ENCODE data around the gene SHLD1.
"Not testable (repeated sequence)": the region's sequence is repeated elsewhere in the genome, so short reads cannot be mapped to it uniquely, and the experiment has no call there.

The SHLD1 gene

GRCh38 chr20:5749952-5750779 lies at the start of gene SHLD1:
Gene SHLD1 (plus strand): TSS chr20:5750401. CDS start chr20:5772866, 22,465 bp downstream.
- DNase-seq = peak; percentile 97

DNA sequence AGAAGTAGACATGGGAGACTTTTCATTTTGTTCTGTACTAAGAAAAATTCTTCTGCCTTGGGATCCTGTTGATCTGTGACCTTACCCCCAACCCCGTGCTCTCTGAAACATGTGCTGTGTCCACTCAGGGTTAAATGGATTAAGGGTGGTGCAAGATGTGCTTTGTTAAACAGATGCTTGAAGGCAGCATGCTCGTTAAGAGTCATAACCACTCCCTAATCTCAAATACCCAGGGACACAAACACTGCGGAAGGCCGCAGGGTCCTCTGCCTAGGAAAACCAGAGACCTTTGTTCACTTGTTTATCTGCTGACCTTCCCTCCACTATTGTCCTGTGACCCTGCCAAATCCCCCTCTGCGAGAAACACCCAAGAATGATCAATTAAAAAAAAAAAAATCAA lies 47.9 kb upstream of the SHLD1 start:
- not testable (repeated sequence) for DNase-seq

- DNase-seq = no peak
These were observed 46.5 kb upstream of the SHLD1 start for GRCh38 chr20:5703681-5704101.

DNA sequence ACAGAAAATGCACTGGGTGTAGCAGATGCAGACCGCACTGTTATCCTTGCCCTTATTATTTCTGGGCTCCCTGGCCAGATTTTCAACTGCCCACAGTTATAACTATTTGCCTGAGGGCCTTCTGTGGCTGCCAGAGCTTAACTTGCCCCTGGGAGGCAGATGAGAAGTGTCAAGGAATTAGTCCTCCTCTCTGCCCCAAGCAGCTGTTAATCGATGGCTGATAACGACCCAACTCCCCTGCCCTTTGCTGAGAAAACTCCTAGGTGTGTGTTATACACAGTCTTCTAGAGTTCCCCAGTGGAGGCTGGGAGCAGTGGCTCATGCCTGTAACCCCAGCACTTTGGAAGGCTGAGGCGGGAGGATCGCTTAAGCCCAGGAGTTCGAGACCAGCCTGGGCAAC lies 44.4 kb upstream of the SHLD1 start:
- no peak for DNase-seq

DNA sequence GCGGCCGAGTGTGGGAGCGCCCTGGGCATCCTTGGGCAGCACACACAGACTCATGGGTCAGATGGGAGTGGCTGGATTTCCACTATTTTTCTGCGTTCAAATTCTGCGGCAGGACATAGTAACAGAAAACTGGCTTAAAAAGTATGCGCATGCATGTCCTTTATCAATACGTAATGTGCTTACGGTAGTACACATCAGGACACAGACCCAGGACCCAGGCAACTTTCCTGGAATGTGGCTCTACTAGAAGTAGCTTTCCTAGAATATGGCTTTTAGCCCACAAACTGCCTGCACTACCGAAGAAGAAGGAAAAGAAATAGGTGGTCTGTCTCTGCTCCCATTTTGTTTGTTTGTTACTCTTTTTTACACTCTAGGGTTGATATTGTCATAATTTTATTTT lies 43.4 kb upstream of the SHLD1 start:
- DNase-seq = no peak

- no peak for DNase-seq
These were observed 39.6 kb upstream of the SHLD1 start for GRCh38 chr20:5710551-5710950.

DNA sequence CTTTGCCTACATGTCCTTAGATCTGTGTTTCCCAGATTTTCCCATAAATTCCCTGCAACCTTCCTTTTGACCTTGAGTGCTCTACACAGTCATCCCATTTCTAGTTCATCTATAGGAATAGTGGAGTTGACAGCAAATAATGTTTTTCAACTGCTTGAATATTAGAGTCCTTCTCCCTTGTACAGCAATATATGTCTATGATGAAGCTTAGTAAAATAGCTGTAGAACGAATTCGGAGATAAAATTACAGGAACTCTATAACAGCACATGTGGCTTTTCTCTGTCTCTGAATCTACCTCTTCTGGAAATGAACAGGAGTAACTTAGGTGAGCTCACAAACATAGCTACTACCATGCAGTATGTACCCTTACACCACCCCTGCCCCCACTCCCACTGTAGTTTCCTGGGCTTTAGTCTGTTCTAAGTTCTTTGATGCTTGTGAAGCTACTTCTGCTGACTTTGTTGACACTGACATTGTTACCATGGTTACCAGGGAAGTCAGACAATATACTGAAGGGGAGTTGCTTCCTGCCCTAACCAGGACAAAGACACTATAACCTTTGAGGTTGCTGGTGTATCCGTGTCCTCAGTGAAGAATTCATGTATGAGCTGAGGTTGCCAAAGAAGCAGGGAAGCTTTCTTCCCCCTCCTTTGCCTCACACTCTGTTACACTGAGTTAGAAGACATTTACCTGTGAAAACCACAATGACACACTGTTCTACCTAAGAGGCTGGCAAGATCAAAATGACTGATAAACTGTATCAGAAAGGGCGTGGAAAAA lies 35.8 kb upstream of the SHLD1 start:
- peak; percentile 49 for DNase-seq

DNA sequence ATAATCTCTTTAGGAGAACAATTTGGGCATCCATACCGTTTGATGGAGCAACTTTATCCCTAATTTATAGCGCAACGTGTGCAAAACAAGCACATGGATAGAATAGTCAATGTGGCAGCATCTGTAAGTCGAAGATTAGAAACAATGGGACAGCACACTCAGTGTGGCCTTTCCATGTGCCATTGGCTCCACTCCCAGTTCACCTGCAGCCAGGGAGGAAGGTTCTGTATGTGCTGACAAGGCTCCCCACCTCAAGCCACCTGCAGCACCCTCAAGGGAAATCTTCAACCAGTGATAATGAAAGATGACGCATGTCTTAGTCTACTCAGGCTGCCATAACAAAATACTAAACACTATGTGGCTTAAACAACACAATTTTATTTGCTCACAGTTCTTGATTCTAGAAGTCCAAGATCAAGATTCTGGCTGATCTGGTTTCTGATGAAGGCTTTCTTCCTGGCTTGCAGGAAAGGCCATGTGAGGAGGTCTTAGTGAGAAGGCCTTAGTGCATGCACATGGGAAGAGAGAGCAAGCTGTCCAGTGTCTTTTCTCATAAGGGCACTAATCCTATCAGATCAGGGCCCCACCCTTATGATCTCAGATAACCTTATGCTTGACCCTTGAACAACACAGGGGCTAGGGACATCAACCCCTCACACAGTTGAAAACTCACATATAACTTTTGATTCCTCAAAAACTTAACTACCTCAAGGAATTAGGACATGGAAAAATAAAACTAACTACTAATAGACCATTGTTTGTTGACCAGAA lies 34.9 kb upstream of the SHLD1 start:
- DNase-seq = no peak

- no peak for DNase-seq
These were observed 33.2 kb upstream of the SHLD1 start for GRCh38 chr20:5716953-5717352.

- no peak for DNase-seq
These were observed 31.2 kb upstream of the SHLD1 start for GRCh38 chr20:5718896-5719595.

DNA sequence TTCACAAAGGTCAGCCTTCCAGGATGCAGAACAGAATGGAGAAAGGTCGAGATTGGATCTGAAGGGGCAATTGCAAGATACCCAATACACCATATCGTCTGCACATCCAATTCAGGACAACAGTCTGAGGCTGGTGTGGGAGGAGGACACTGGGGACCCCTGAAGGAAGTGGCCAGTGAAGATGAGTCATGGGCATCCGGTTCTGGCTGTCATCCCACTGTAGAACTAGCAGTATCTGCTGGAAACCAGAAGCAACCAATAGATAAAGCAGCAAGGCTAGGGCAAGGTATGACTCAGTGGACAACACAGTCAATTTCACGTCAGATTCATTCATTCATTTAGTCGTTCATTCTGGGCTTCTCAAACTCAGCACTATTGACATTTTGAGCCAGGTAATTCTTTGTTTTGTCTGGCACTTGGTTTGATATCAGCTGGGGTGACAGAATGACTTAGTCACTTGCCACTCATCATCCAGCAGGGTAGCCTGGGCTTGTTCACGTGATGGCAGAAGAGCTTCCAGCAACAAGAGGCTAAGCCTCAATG lies 30.3 kb upstream of the SHLD1 start:
- peak; percentile 55 for DNase-seq

- DNase-seq = no peak
These were observed 29.5 kb upstream of the SHLD1 start for GRCh38 chr20:5720696-5721095.

DNA sequence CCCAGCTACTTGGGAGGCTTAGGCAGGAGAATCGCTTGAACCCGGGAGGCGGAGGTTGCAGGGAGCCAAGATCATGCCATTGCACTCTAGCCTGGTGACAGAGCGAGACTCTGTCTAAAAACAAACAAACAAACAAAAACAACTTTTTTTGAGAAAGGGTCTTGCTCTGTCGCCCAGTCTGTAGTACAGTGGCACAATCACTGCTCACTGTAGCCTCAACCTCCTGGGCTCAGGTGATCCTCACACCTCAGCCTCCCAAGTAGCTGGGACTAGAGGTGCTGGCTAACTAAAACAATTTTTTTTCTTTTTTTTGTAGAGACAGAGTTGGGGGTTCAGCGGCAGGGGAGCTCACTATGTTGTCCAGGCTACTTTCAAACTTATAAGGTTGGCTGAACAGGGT lies 28.8 kb upstream of the SHLD1 start:
- not testable (repeated sequence) for DNase-seq

- DNase-seq = no peak
These were observed 27.3 kb upstream of the SHLD1 start for GRCh38 chr20:5722927-5723326.

GRCh38 chr20:5725183-5725463 lies 25.1 kb upstream of the SHLD1 start:
- not testable (repeated sequence) for DNase-seq

DNA sequence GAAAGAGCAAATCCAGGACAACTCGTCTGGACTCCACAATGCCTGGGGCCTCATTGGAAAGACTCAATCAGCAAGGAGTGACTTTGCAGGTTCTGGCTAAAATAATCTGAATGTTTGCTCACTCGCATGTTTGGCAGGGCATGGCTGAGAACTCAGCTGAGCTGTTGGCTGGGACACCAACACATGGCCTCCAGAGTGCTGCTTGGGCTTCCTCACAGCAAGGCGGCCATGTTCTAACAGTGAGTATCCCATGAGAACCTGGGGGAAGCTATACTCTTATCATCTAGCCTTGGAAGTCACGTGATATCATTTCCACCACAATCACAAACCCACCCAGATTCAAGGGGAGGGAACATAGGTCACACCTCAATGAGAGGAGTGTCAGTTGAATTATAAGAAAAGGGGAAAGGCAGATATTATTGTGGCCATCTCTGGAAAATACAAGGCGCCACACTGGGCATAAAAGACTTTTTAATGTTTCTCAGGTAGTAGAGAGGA lies 23.1 kb upstream of the SHLD1 start:
- no peak for DNase-seq

DNA sequence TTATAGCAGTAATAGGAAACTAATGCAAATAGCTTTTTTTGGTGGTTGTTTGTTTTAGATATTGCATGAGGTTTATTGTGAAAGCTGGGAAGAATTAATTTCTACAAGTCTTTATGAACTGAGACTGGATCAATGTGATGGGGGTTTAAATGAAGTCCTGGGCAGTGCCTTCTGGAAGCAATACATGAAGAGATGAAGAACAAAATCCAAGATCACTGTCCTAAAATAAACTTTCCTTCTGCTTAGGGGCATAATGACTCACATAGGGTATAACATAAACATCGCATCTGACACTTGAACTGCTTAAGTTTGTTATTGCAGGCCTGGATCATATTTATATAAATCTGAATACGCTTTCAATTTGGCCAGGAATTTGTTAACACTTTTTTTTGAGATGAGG lies 20.9 kb upstream of the SHLD1 start:
- DNase-seq = no peak

DNA sequence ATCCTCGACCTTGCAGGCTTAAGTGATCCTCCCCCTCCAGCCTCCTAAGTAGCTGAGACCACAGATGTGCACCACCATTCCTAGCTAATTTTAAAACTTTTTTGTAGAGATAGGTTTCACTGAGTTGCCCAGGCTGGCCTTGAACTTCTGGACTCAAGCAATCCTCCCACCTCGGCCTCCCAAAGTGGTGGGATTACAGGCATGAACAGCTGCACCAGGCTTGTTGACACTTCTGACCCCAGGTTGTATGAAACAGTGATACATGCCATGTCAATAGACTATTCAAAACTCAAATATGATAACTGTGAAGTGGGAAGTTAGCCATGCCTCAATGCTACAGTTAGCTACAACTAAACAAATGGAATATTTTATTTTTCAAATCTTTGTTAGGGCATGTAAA lies 20.1 kb upstream of the SHLD1 start:
- no peak for DNase-seq

GRCh38 chr20:5731753-5732366 lies 18.3 kb upstream of the SHLD1 start:
- DNase-seq = no peak

GRCh38 chr20:5734602-5735001 lies 15.6 kb upstream of the SHLD1 start:
- DNase-seq = no peak

GRCh38 chr20:5735845-5736510 lies 14.2 kb upstream of the SHLD1 start:
- no peak for DNase-seq

DNA sequence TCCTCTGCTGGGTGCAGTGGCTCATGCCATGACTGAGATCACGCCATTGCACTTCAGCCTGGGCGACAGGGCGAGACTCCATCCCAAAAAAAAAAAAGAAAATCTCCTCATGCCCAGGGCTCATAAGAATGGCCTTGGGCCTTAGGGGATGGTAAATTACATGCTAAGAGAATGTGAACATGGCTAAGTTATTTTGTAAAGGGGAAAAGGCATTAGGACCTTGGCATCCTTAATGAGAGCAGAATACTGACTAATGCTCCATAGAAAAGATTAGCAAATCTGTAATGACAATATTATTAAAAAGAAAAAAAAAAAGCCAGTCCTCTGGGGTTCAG lies 12.6 kb upstream of the SHLD1 start:
- DNase-seq = no peak
